ENCODE data around the gene CTSG.
"Not testable (repeated sequence)": the region's sequence is repeated elsewhere in the genome, so short reads cannot be mapped to it uniquely, and the experiment has no call there.

The CTSG gene

DNA sequence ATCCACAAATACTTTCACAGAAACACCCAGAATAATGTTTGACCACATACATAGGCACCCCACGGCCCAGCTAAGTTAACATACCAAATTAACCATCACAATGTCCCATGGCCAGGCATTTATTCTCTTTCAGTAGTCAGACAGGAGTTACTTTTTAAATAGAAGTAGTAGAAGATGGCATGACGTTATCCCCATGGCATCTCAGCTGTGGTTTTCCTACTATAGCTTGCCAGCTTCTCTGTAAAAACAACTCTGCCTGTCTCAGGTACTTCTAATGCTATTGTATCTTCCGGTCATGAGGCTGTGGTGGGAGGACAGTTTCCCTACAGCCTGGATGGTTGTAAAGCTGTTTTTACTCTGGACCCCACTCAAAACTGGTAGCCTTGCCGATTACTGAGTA is 19.3 kb downstream of the CTSG start:
- DNase-seq (ENCODE audit: low read depth, low spot score), result peak; percentile 52
- peak overlapping the region; percentile 35 for H3K27ac ChIP-seq

DNA sequence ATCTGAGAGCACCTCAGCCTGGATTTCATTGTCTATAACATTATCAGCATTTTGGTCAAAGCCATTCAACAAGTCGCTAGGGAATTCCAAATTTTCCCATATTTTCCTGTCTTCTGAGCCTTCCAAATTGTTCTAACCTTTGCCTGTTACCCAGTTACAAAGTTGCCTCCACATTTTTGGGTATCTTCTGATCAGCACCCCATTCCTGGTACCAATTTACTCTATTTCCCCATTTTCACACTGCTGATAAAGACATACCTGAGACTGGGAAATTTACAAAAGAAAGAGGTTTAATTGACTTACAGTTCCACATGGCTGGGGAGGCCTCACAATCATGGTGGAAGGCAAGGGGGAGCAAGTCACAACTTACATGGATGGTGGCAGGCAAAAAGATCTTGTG is 27.0 kb downstream of the CTSG start:
- DNase-seq (ENCODE audit: low read depth, low spot score); H3K27ac ChIP-seq: not testable (repeated sequence)

DNA sequence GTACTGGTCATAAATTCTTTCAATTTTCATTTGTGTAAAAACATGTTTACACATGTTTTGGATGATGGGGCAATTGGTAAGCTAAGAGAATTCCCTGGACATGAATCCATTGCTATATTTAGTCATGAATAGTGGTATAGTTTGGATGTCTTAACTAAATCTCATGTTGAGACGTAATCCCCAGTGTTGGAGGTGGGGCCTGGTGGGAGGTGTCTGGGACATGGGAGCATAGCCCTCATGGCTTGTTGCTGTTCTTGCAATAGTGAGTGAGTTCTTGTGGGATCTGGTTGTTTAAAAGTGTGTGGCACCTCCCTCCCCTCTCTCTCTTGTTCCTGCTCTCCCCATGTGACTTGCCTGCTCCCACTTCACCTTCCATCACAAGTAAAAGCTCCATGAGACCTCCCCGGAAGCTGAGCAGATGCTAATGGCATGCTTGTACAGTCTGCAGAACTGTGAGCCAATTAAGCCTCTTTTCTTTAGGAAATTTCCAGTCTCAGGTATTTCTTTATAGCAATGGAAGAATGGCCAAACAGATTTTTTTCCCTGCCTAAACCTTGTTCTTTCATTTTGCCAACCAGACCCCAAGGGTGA is 33.6 kb downstream of the CTSG start:
- H3K27ac ChIP-seq, result peak overlapping the region; percentile 84
- DNase-seq (ENCODE audit: low read depth, low spot score), result peak; percentile 74

DNA sequence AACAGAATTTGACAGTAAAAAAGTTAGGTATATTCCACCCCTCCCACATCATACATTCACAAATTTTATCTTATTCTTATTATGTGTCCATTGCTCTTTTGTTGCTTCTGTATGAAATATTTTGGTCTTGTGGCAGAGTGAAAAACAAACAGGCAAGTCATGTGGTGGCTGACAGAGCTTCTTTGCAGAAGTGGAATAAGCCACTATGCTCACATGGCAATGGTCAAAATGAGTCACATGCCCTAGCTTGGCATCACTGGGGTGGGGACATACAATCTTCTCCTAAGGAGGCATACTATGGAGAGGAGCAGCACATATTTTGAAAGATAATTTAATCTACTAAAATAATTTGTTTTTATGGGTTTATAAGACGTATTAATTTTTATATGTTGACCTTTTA is 40.3 kb downstream of the CTSG start:
- no peak for DNase-seq (ENCODE audit: low read depth, low spot score)

DNA sequence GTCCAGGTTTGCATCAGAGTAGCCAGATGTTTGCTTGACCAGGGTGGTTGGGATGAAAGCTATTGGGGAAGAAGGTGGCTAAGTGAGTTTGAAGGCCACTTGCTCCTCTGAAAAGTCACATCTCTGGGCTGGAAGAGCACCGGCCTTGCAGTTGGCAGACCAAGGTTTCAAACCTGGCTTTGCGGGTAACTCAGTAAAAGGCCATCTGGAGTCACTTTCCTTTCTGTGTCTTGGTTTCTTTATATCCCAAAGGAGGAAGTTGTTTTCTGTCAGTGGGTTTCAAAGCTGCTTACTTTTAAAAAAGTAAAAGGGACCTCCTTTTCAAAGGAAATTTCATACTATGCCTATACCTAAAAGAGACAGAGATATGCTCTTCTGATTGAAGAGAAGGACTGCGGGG is 41.8 kb downstream of the CTSG start:
- no peak for DNase-seq (ENCODE audit: low read depth, low spot score)
- H3K27ac ChIP-seq, result no peak overlapping the region

More for the DNA sequence above, 40.3 kb downstream of the CTSG start:
- H3K27ac ChIP-seq, result no peak overlapping the region

DNA sequence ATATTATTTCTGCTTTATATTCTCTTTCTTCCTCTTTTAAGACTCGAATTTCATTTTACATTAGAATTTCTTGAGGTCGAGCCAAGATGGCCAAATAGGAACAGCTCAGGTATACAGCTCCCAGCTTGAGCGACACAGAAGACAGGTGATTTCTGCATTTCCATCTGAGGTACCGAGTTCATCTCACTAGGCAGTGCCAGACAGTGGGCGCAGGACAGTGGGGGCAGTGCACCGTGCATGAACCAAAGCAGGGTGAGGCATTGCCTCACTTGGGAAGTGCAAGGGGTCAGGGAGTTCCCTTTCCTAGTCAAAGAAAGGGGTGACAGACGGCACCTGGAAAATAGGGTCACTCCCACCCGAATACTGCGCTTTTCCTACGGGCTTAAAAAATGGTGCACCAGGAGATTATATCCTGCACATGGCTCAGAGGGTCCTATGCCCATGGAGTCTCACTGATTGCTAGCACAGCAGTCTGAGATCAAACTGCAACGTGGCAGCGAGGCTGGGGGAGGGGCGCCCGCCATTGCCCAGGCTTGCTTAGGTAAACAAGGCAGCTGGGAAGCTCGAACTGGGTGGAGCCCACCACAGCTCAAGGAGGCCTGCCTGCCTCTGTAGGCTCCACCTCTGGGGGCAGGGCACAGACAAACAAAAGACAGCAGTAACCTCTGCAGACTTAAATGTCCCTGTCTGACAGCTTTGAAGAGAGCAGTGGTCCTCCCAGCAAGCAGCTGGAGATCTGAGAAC is 50.0 kb downstream of the CTSG start:
- DNase-seq (ENCODE audit: low read depth, low spot score); H3K27ac ChIP-seq: not testable (repeated sequence)
